Endothelial cell (in vitro differentiated cells): ENCODE data around the gene COA6. TPM values are rescaled to one million over a fixed set of nuclear protein-coding genes. Genes with fewer than 3 reads are reported as not detected.

Source experiments
- DNase-seq: peaks from one replicate; pipeline ENCODE4 v3.0.0; 2021; ENCODE audit warnings: low spot score
- H3K27ac Mint-ChIP-seq: one replicate; pipeline ENCODE4 v1.8.0; 2021; ENCODE audit warnings: mixed read lengths, inconsistent platforms; ENCODE audit not compliant: unreplicated experiment
- H3K27me3 Mint-ChIP-seq: one replicate; pipeline ENCODE4 v1.8.0; 2021; ENCODE audit warnings: mild to moderate bottlenecking, moderate library complexity, mixed read lengths, inconsistent platforms; ENCODE audit not compliant: unreplicated experiment
- H3K36me3 Mint-ChIP-seq: one replicate; pipeline ENCODE4 v1.8.0; 2021; ENCODE audit warnings: mild to moderate bottlenecking, low read depth, mixed read lengths, inconsistent platforms; ENCODE audit not compliant: unreplicated experiment
- H3K4me1 Mint-ChIP-seq: one replicate; pipeline ENCODE4 v1.8.0; 2021; ENCODE audit warnings: mild to moderate bottlenecking, mixed read lengths, inconsistent platforms; ENCODE audit not compliant: unreplicated experiment
- H3K4me3 Mint-ChIP-seq: one replicate; pipeline ENCODE4 v1.8.0; 2021; ENCODE audit warnings: mild to moderate bottlenecking, mixed read lengths, inconsistent platforms; ENCODE audit not compliant: unreplicated experiment
- H3K9me3 Mint-ChIP-seq: one replicate; pipeline ENCODE4 v1.8.0; 2021; ENCODE audit warnings: mixed read lengths, inconsistent platforms; ENCODE audit not compliant: unreplicated experiment
- long read RNA-seq: library from polyadenylated mRNA; unstranded; transcript quantifications from one replicate; pipeline ENCODE4 v2.0.0, GENCODE V29; 2020; ENCODE audit not compliant: unreplicated experiment
- total RNA-seq: library from RNA; stranded (reverse); fragmentation: NEBNext Ultra II Directional; extraction: Animal tissue kit (Norgen Biotek cat#: 25700); gene quantifications from one replicate; pipeline ENCODE4 v1.2.1, GENCODE V29; 2021; ENCODE audit not compliant: unreplicated experiment
- TF ChIP-seq, protein P1 (sequence below): fragments of 200-600 bp; sonication (generic); IDR thresholded peaks from one replicate; pipeline ENCODE4 v1.5.0; 2021; ENCODE audit warnings: antibody characterized with exemption; ENCODE audit not compliant: unreplicated experiment

COA6 gene, protein sequence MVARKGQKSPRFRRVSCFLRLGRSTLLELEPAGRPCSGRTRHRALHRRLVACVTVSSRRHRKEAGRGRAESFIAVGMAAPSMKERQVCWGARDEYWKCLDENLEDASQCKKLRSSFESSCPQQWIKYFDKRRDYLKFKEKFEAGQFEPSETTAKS
- 21.2 TPM for total RNA-seq
- long read RNA-seq, transcript COA6-203 (3 exons, 710 nt) = major isoform, 8 of 13 reads
- long read RNA-seq, partial matches to known transcripts = 0 of 13 reads
- long read RNA-seq, other reads (novel, unspliced or antisense) = 0 of 13 reads

DNA sequence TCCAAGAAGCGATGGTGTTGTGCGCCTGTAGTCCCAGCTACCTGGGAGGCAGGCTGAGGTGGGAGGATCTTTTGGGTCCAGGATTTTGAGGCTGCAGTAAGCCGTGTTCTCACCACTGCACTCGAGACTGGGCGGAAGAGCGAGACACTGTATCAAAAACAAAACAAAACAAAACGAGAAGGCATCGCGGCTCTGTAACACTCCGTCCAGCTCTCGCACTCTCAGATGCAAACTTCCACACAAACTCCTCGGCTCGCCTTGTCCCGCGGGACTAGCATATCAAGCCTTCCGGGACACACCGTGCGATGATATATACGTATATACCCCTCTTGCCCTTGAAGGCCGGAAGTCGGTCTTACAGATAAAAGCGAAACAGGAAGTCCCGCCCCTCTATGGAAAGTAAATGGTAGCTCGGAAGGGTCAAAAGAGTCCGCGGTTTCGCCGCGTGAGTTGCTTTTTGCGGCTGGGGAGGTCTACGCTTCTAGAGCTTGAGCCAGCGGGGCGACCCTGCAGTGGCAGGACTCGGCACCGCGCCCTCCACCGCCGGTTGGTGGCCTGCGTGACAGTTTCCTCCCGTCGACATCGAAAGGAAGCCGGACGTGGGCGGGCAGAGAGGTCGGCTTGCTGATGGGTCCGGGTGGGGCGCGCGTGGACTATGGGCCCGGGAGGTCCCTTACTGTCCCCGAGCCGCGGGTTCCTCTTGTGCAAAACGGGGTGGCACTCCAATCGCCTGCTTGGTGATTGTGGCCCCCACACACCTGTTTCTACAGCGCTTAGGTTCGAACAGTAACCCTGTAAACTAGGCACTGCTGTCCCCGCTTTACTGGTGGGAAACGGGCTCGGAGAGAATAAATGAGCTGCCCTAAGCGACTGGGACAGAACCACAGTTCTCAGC, at the start of gene COA6:
TSS of gene COA6 (plus strand) at position 393 of the 895 bp plus-strand sequence. CDS start at position 404, 11 bp downstream.
- Mint-ChIP-seq H3K36me3 (peaks cover 17% of the 10 kb centered on the region), H3K4me3 (peak within 1 kb of the TSS; percentile 98), H3K4me1 (peaks cover 14% of the 10 kb centered on the region), H3K27me3 (peaks cover 3% of the 10 kb centered on the region), H3K27ac (peak within 1 kb of the TSS; percentile 99), H3K9me3 (no peaks in the 10 kb centered on the region)
- TF ChIP-seq, protein P1, sequence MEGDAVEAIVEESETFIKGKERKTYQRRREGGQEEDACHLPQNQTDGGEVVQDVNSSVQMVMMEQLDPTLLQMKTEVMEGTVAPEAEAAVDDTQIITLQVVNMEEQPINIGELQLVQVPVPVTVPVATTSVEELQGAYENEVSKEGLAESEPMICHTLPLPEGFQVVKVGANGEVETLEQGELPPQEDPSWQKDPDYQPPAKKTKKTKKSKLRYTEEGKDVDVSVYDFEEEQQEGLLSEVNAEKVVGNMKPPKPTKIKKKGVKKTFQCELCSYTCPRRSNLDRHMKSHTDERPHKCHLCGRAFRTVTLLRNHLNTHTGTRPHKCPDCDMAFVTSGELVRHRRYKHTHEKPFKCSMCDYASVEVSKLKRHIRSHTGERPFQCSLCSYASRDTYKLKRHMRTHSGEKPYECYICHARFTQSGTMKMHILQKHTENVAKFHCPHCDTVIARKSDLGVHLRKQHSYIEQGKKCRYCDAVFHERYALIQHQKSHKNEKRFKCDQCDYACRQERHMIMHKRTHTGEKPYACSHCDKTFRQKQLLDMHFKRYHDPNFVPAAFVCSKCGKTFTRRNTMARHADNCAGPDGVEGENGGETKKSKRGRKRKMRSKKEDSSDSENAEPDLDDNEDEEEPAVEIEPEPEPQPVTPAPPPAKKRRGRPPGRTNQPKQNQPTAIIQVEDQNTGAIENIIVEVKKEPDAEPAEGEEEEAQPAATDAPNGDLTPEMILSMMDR = no peak
- peak; percentile 79 for DNase-seq

DNA sequence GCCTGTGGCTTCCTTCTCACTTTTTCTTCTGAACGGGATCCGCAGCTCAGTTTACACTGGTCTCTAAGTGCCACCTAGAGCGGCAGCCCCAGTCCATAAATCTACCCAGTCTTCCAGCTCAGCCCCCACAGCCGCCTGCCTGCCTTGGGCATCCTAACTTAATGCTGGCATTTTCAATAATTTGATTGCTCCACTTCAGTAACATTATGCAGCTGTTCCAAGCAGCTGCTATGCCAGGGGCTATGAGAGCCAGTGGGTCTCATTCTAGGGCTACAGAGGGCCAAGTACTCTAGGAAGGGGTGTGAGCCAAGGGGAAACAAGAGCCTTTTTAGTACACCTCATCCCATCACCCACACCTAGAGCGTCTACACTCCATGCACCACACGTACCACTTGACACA, 48.4 kb upstream of the COA6 start:
- no peaks in the 10 kb centered on the region for H3K36me3 Mint-ChIP-seq

DNA sequence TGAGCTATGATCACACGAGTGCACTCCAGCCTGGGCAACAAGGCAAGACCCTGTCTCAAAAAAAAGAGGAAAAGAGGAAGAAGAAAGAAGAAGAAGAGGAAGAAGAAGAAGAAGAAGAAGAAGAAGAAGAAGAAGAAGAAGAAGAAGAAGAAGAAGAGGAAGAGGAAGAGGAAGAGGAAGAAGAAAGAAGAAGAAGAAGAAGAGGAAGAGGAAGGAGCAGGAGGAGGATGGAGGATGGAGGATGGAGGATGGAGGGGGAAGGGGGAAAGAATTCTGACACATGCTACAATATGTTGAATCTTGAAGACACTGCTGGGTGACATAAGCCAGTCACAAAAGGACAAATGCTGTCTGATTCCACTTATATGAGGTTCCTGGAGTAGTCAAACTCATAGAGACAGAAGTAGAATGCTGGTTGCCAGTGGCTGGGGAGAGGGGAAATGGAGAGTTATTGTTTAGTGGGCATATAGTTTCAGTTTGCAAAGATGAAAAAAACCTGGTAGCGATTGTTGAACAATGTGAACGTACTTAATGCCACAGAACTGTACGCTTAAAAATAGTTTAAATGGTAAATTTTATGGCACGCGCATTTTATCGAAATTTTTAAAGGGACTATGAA, 47.3 kb upstream of the COA6 start:
- Mint-ChIP-seq H3K36me3 (no peaks in the 10 kb centered on the region), H3K27ac (no peak overlapping the region), H3K4me3 (no peak overlapping the region), H3K27me3 (no peaks in the 10 kb centered on the region), H3K4me1 (peaks cover 6% of the 10 kb centered on the region), H3K9me3 (no peaks in the 10 kb centered on the region)
- TF ChIP-seq, protein P1 = no peak
- no peak for DNase-seq

More for the DNA sequence above, 48.4 kb upstream of the COA6 start:
- Mint-ChIP-seq H3K27ac (no peak overlapping the region), H3K4me1 (peaks cover 6% of the 10 kb centered on the region), H3K9me3 (no peaks in the 10 kb centered on the region), H3K27me3 (no peaks in the 10 kb centered on the region), H3K4me3 (no peak overlapping the region)
- DNase-seq = no peak
- TF ChIP-seq, protein P1 = no peak

DNA sequence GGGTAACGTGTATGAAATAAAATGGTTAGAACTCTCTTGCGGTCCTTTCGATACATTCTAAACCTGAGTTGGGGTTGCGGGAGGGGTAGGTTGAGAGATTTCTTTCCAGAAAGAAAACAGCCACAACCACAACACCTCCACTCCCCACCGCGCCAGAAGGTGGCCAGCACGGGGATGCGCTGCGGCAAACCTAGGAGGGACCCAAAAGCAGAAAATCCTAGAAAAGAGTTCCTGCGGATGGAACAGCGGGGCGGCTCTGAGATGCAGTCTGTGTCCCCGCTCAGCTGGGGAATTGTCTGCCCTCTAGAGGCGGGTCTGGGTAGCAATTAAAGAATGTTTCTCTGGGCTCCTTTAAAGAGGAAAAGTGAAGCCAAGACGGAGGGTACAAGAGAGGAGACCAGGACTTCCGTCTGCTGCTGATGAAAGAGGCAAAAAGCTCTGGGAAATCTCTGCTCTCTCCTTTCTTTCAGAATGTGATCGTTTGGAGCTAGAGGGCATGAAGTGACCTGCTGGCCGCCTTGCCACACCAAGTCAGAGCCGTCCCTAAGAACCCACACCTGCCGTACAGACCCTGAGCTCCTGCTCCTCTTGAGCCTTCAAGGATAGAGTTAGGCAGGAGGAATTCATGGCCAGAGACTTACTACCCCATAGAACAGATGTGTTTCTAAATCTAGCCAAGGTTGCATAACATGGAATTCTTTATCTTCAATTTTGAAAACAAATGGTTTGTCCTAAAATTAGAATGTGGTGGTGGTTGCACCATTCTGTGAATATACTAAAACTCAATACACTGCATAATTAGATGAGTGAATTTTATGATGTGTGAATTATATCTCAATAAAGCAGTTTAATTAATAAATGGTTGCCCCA, 46.5 kb upstream of the COA6 start:
- Mint-ChIP-seq H3K9me3 (no peaks in the 10 kb centered on the region), H3K4me1 (peaks cover 6% of the 10 kb centered on the region), H3K36me3 (no peaks in the 10 kb centered on the region), H3K27me3 (no peaks in the 10 kb centered on the region), H3K4me3 (no peak overlapping the region), H3K27ac (no peak overlapping the region)
- DNase-seq = peak; percentile 73
- TF ChIP-seq, protein P1 = peak; percentile 76
